Posterior cingulate gyrus (tissue), 11 donors: ENCODE data around the gene ITPK1.
"Not testable (repeated sequence)": the region's sequence is repeated elsewhere in the genome, so short reads cannot be mapped to it uniquely, and the experiment has no call there.

ENCODE experiments used
- DNase-seq, 10 donors: peaks; one replicate each; pipeline versions ENCODE4 v3.0.0 to v3.0.0-alpha.2; 2020 to 2021; ENCODE audit warnings: mixed read lengths in 3 of 10
- intact Hi-C: fragments of 100-400 bp; cut with DNase I; formaldehyde crosslinking; loops from one replicate; pipeline ENCODE4 v1.15.1; 2023

The ITPK1 gene

GRCh38 chr14:93115821-93116675 lies at the start of gene ITPK1:
Gene ITPK1, minus strand, starts transcription at chr14:93115925. Its CDS starts 762 bp downstream, at chr14:93115163.
- DNase-seq: peak in 4 of 10 donors; percentile 32 to 91 (median 72)

GRCh38 chr14:93163564-93163963 lies 47.8 kb upstream of the ITPK1 start:
- intact Hi-C loops: no loop called here
- no peak for DNase-seq

More at GRCh38 chr14:93115821-93116675, at the start of gene ITPK1:
- intact Hi-C loops: loop anchor here (1.0 to 2.0 kb wide), 3 partner anchors 23 to 164 kb away; partner anchors contain the start of genes LYSET and MOAP1

- intact Hi-C loops: no loop called here
- DNase-seq: peak in 1 of 10 donors; percentile 17
These were observed 45.8 kb upstream of the ITPK1 start for GRCh38 chr14:93161411-93161940.

- peak in 1 of 10 donors; percentile 68 for DNase-seq
- intact Hi-C loops: no loop called here
These were observed 44.7 kb upstream of the ITPK1 start for GRCh38 chr14:93160353-93160801.

- peak in 1 of 10 donors; percentile 48 for DNase-seq
- intact Hi-C loops: not testable (repeated sequence)
These were observed 44.1 kb upstream of the ITPK1 start for GRCh38 chr14:93159625-93160352.

- peak in 1 of 10 donors; percentile 38 for DNase-seq
- intact Hi-C loops: not testable (repeated sequence)
These were observed 42.6 kb upstream of the ITPK1 start for GRCh38 chr14:93158349-93158748.

GRCh38 chr14:93156693-93157369 lies 41.1 kb upstream of the ITPK1 start:
- DNase-seq: peak in 2 of 10 donors; percentile 25 to 41
- intact Hi-C loops: no loop called here

- intact Hi-C loops: no loop called here
- DNase-seq: no peak
These were observed 39.9 kb upstream of the ITPK1 start for GRCh38 chr14:93155667-93156066.

GRCh38 chr14:93153121-93153520 lies 37.4 kb upstream of the ITPK1 start:
- peak in 1 of 10 donors; percentile 15 for DNase-seq
- intact Hi-C loops: no loop called here

- peak in 1 of 10 donors; percentile 49 for DNase-seq
- intact Hi-C loops: no loop called here
These were observed 34.8 kb upstream of the ITPK1 start for GRCh38 chr14:93150227-93151208.

GRCh38 chr14:93148979-93149378 lies 33.3 kb upstream of the ITPK1 start:
- intact Hi-C loops: no loop called here
- no peak for DNase-seq

GRCh38 chr14:93146119-93146518 lies 30.4 kb upstream of the ITPK1 start:
- intact Hi-C loops: no loop called here
- no peak for DNase-seq

- intact Hi-C loops: no loop called here
- peak in 1 of 10 donors; percentile 8 for DNase-seq
These were observed 27.3 kb upstream of the ITPK1 start for GRCh38 chr14:93142854-93143652.

- intact Hi-C loops: loop anchor here (2.0 kb wide), 1 partner anchor 23 kb away; the partner anchor contains the start of gene ITPK1
- DNase-seq: peak in 1 of 10 donors; percentile 72
These were observed 22.1 kb upstream of the ITPK1 start for GRCh38 chr14:93137864-93138263.

- DNase-seq: peak in 2 of 10 donors; percentile 26 to 75
- intact Hi-C loops: not testable (repeated sequence)
These were observed 20.8 kb upstream of the ITPK1 start for GRCh38 chr14:93136508-93136907.

GRCh38 chr14:93136009-93136408 lies 20.3 kb upstream of the ITPK1 start:
- intact Hi-C loops: no loop called here
- peak in 1 of 10 donors; percentile 13 for DNase-seq

- peak in 1 of 10 donors; percentile 27 for DNase-seq
- intact Hi-C loops: no loop called here
These were observed 19.7 kb upstream of the ITPK1 start for GRCh38 chr14:93135399-93135798.

GRCh38 chr14:93133464-93133863 lies 17.7 kb upstream of the ITPK1 start:
- intact Hi-C loops: no loop called here
- no peak for DNase-seq
